Testis (tissue), 3 donors: ENCODE measurements around the gene CLCN4. TPM values are rescaled to one million over a fixed set of nuclear protein-coding genes. Genes with fewer than 3 reads are reported as not detected.

Experiments
- DNase-seq: peaks from one replicate; pipeline ENCODE4 v3.0.0-alpha.2; 2019
- H3K27ac ChIP-seq, 2 donors: fragments of 200-600 bp; sonication (generic); one replicate each; pipeline ENCODE4 v1.5.1; 2019
- H3K27me3 ChIP-seq: fragments of 200-600 bp; sonication (generic); one replicate; pipeline ENCODE4 v1.5.1; 2019
- H3K36me3 ChIP-seq: fragments of 200-600 bp; sonication (generic); one replicate; pipeline ENCODE4 v1.5.1; 2017; ENCODE audit warnings: low read depth; ENCODE audit errors: missing control alignments
- H3K4me1 ChIP-seq: fragments of 200-600 bp; sonication (generic); one replicate; pipeline ENCODE4 v1.5.1; 2019
- H3K4me3 ChIP-seq, 2 donors: fragments of 200-600 bp; sonication (generic); one replicate each; pipeline ENCODE4 v1.5.1; 2017 to 2019
- H3K9me3 ChIP-seq: fragments of 200-600 bp; sonication (generic); one replicate; pipeline ENCODE4 v1.5.1; 2017
- CTCF ChIP-seq, 3 experiments: fragments of 450-650 bp in 2 of 3; fragments of 200-600 bp in 1 of 3; sonication (generic) in 1 of 3; IDR thresholded peaks; one replicate each; pipeline ENCODE4 v1.5.1; 2016 to 2019; ENCODE audit warnings: antibody characterized with exemption in 3 of 3, mild to moderate bottlenecking in 2 of 3, moderate library complexity in 1 of 3
- POLR2A ChIP-seq: fragments of 450-650 bp; IDR thresholded peaks from one replicate; pipeline ENCODE4 v1.6.1; 2017; ENCODE audit warnings: antibody characterized with exemption, mild to moderate bottlenecking, moderate library complexity
- WGBS, 2 donors: methylation state at CpG; one replicate each; pipeline ENCODE4 v1.1.5; 2018; 5-methylcytosine and 5-hydroxymethylcytosine counted together
- intact Hi-C: fragments of 100-400 bp; cut with DNase I; formaldehyde crosslinking; loops from one replicate; pipeline ENCODE4 v1.15.1; 2023; ENCODE audit warnings: low total_unique reads
- polyA plus RNA-seq: library from polyadenylated mRNA; stranded (reverse); fragments of 350-450 nt; fragmentation: Illumina TruSeq; extraction: RNeasy Lipid Tissue Mini Kit (QIAGEN cat#74804); gene quantifications from one replicate; pipeline ENCODE4 v1.2.3, GENCODE V29; 2014; ENCODE audit warnings: low read depth, low replicate concordance; ENCODE audit not compliant: insufficient read depth
- total RNA-seq, 2 donors: library from RNA; depleted of rRNA; stranded (reverse); fragments of >200 nt; gene quantifications; one replicate each; pipeline ENCODE4 v1.2.3, GENCODE V29; 2016

Gene CLCN4
- total and polyA plus RNA-seq, 3 donors from 2014 or later: 5.1 to 11.6 (median 5.4) TPM

DNA sequence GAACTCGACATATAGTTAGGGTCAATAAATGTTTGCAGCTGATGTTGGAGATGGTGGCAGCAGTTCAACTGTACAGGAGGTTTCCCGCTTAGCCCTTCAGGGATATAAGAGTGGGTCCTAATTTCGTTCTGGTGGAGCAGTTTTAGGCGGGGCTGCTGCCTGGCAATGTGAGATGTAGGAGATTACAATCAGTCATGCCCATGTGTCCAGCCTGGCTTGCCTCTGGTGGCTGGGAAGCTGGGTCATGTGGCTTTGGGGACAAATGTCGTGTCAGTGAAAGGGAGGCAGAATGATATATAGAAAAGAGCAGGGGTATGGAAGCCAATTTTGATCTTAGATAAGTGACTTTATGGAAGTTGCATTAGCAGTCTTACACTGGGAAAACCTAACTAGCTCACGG, 129.4 kb downstream of the CLCN4 start:
- no peaks in the 10 kb centered on the region for H3K36me3 ChIP-seq
- WGBS, 2 donors: 89 to 93% methylated on average over 2 to 6 of the region's 6 CpGs
- intact Hi-C loops: no loop called here

More for the DNA sequence above, 129.4 kb downstream of the CLCN4 start:
- no peak for DNase-seq
- Histone ChIP-seq H3K4me1 (no peaks in the 10 kb centered on the region), H3K9me3 (no peaks in the 10 kb centered on the region), H3K27ac (no peak overlapping the region), H3K27me3 (no peaks in the 10 kb centered on the region), H3K4me3 (no peak overlapping the region)
- no peak for TF ChIP-seq CTCF (IDR thresholded peaks at IDR 0.05)
- no peak for TF ChIP-seq POLR2A

Other genes starting within 250 kb of the CLCN4 start
- gene CLDN34, start 189.6 kb upstream of the CLCN4 start, total RNA-seq: 1 to 10 TPM; 1.2 to 4.3 TPM
- gene CLDN34, start 189.6 kb upstream of the CLCN4 start, polyA plus RNA-seq: 3.0 TPM